GM12892 (cell line): ENCODE measurements around the gene DOK6.

Experiments used
- POLR2A ChIP-seq: IDR thresholded peaks from 2 replicates; pipeline ENCODE4 v1.6.1; 2011; ENCODE audit warnings: low read depth, low read length, control low read depth
- POLR2AphosphoS5 ChIP-seq: IDR thresholded peaks from 2 replicates; pipeline ENCODE4 v1.6.1; 2011; ENCODE audit warnings: low read depth, low read length, control low read depth
- TAF1 ChIP-seq: IDR thresholded peaks from 2 replicates; pipeline ENCODE4 v1.6.1; 2011; ENCODE audit warnings: low read depth, mild to moderate bottlenecking, control low read depth, low read length, borderline replicate concordance

DNA sequence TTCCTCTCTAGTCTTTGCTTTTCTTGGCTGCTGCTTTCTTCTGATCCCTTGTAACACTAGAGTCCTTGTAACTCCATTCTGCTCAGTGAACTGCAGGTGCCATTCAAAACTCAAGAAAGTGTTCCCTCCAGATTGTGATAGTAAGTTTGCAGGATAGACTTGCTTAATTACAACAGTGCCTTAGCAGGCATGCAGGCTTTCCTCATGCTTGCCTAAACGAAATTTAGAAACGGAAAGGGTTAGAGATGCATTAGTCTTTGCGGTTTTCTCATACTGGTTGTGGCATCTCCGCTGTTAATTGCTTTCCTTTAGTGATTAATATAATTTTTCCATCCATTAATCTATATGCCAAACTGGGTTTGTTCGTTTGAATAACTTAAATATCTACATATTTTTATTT is 82.9 kb downstream of the DOK6 start:
- TF ChIP-seq POLR2AphosphoS5 (no peak), POLR2A (no peak), TAF1 (no peak)
